Measurements from ENCODE around the gene RPS6KA2. TPM values are rescaled to one million over a fixed set of nuclear protein-coding genes. Genes with fewer than 3 reads are reported as not detected.

Gene RPS6KA2
- total RNA-seq, 3 donors from 2014 or later = 23.7 to 124 (median 56.4) TPM

DNA sequence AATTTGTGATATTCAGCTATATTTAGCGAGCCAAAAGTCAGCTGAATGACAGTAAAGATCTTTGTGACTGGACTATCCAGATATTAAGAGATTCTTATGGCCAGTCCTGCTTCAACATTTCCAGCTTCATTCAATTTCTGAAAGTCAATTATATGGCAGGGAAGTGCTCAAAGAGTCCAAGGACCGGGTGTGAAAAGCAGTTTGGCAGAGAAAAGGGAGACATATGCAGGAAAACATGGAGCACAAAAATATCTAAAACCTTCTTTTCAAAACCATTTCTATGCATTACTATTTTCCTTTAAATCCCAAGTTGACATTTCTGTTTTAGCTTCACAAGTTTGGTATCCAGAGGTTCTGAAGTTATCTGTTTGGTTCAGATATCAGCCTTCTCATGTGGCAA, 249.3 kb downstream of the RPS6KA2 start:
- H3K4me3 ChIP-seq = no peak overlapping the region
- intact Hi-C loops (cut with DNase I; ENCODE audit: low total_unique reads) = no loop called here
- H3K27me3 ChIP-seq = no peaks in the 10 kb centered on the region
- H3K9me3 ChIP-seq = no peaks in the 10 kb centered on the region
- H3K4me1 ChIP-seq = no peaks in the 10 kb centered on the region
- H3K36me3 ChIP-seq = no peaks in the 10 kb centered on the region
- no peak overlapping the region for H3K27ac ChIP-seq
- DNase-seq (ENCODE audit: low spot score in 2 of 2) = no peak
- no peak for TF ChIP-seq POLR2AphosphoS5 (IDR thresholded peaks at IDR 0.05)
- TF ChIP-seq POLR2A (IDR thresholded peaks at IDR 0.05) = no peak
- TF ChIP-seq CTCF (IDR thresholded peaks at IDR 0.05) = no peak

DNA sequence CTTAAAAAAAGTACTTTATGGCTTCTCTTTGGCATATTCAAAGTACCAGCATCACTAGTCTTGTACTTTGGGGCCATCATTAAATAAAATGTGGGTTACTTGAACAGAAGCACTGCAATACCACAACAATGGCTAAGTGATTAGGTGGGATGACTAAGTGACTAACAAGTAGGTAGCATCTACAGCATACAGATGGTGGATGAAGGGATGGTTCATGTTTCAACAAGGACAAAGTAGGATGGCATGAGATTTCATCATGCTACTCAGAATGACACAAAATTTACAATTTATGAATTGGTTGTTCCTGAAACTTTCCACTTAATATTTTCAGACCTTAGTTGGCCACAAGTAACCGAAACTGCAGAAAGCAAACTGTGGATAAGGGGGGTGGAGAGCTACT, 252.0 kb downstream of the RPS6KA2 start:
- intact Hi-C loops (cut with DNase I; ENCODE audit: low total_unique reads) = no loop called here
- Histone ChIP-seq H3K36me3 (no peaks in the 10 kb centered on the region), H3K4me3 (no peak overlapping the region), H3K9me3 (no peaks in the 10 kb centered on the region), H3K27ac (no peak overlapping the region), H3K27me3 (no peaks in the 10 kb centered on the region), H3K4me1 (no peaks in the 10 kb centered on the region)
- no peak for DNase-seq (ENCODE audit: low spot score in 2 of 2)
- TF ChIP-seq POLR2AphosphoS5 (IDR thresholded peaks at IDR 0.05) = no peak
- TF ChIP-seq POLR2A (IDR thresholded peaks at IDR 0.05) = no peak

- TF ChIP-seq POLR2A (IDR thresholded peaks at IDR 0.05) (no peak), POLR2AphosphoS5 (IDR thresholded peaks at IDR 0.05) (no peak), CTCF (IDR thresholded peaks at IDR 0.05) (no peak)
- H3K4me1 ChIP-seq = no peaks in the 10 kb centered on the region
- intact Hi-C loops (cut with DNase I; ENCODE audit: low total_unique reads) = no loop called here
These were observed 256.6 kb downstream of the RPS6KA2 start for GRCh38 chr6:166370489-166370888.

GRCh38 chr6:166369782-166370181, 257.3 kb downstream of the RPS6KA2 start:
- no peaks in the 10 kb centered on the region for H3K27me3 ChIP-seq
- no peaks in the 10 kb centered on the region for H3K4me1 ChIP-seq
- H3K36me3 ChIP-seq = no peaks in the 10 kb centered on the region
- no peaks in the 10 kb centered on the region for H3K9me3 ChIP-seq
- TF ChIP-seq CTCF (IDR thresholded peaks at IDR 0.05) (no peak), POLR2AphosphoS5 (IDR thresholded peaks at IDR 0.05) (no peak), POLR2A (IDR thresholded peaks at IDR 0.05) (no peak)
- no peak overlapping the region for H3K27ac ChIP-seq
- intact Hi-C loops (cut with DNase I; ENCODE audit: low total_unique reads) = no loop called here
- no peak for DNase-seq (ENCODE audit: low spot score in 2 of 2)
- H3K4me3 ChIP-seq = no peak overlapping the region

More at GRCh38 chr6:166370489-166370888, 256.6 kb downstream of the RPS6KA2 start:
- no peaks in the 10 kb centered on the region for H3K27me3 ChIP-seq
- H3K36me3 ChIP-seq = no peaks in the 10 kb centered on the region
- H3K9me3 ChIP-seq = no peaks in the 10 kb centered on the region
- DNase-seq (ENCODE audit: low spot score in 2 of 2) = no peak
- no peak overlapping the region for H3K27ac ChIP-seq
- no peak overlapping the region for H3K4me3 ChIP-seq

GRCh38 chr6:166366921-166367320, 260.1 kb downstream of the RPS6KA2 start:
- Histone ChIP-seq H3K4me1 (no peaks in the 10 kb centered on the region), H3K9me3 (no peaks in the 10 kb centered on the region), H3K27ac (no peak overlapping the region), H3K36me3 (no peaks in the 10 kb centered on the region), H3K4me3 (no peak overlapping the region), H3K27me3 (no peaks in the 10 kb centered on the region)
- no peak for TF ChIP-seq POLR2A (IDR thresholded peaks at IDR 0.05)
- no peak for TF ChIP-seq CTCF (IDR thresholded peaks at IDR 0.05)
- TF ChIP-seq POLR2AphosphoS5 (IDR thresholded peaks at IDR 0.05) = no peak
- DNase-seq (ENCODE audit: low spot score in 2 of 2) = no peak
- intact Hi-C loops (cut with DNase I; ENCODE audit: low total_unique reads) = no loop called here

DNA sequence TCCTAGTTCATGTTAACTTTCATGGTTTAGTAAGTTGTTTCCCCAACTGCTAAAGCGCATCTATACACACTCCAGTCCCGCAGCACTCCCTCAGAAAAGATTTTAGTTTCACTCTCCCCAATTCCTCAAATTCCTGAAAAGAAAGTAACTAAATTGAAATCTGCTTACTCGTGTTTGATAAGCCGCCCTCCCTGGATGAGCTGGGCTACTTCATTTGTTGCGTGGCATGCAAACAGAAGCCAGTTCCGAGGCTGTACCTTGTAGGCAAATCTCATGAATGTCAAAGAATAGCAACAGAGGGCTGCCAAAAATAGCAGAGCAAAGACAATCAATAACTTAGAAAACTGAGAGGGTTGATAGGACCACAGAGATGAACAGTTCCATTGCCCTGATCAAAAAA, 261.2 kb downstream of the RPS6KA2 start:
- Histone ChIP-seq H3K36me3 (no peaks in the 10 kb centered on the region), H3K9me3 (no peaks in the 10 kb centered on the region), H3K27me3 (no peaks in the 10 kb centered on the region), H3K27ac (no peak overlapping the region), H3K4me3 (no peak overlapping the region), H3K4me1 (peaks cover 0 to under 1% of the 10 kb centered on the region in 2 donors)
- TF ChIP-seq POLR2AphosphoS5 (IDR thresholded peaks at IDR 0.05) = no peak
- TF ChIP-seq CTCF (IDR thresholded peaks at IDR 0.05) = no peak
- no peak for TF ChIP-seq POLR2A (IDR thresholded peaks at IDR 0.05)
- DNase-seq (ENCODE audit: low spot score in 2 of 2) = no peak
- intact Hi-C loops (cut with DNase I; ENCODE audit: low total_unique reads) = no loop called here

Data from breast epithelium (tissue), 4 donors.